HG03565 (cell line): Measurements from ENCODE around the gene P2RX6.

Experiments
- ATAC-seq: cut with Tn5 transposase; IDR thresholded peaks from one replicate; pipeline ENCODE4 v1.9.1; 2021; ENCODE audit warnings: mild to moderate bottlenecking, moderate library complexity; ENCODE audit not compliant: unreplicated experiment

P2RX6 gene

DNA sequence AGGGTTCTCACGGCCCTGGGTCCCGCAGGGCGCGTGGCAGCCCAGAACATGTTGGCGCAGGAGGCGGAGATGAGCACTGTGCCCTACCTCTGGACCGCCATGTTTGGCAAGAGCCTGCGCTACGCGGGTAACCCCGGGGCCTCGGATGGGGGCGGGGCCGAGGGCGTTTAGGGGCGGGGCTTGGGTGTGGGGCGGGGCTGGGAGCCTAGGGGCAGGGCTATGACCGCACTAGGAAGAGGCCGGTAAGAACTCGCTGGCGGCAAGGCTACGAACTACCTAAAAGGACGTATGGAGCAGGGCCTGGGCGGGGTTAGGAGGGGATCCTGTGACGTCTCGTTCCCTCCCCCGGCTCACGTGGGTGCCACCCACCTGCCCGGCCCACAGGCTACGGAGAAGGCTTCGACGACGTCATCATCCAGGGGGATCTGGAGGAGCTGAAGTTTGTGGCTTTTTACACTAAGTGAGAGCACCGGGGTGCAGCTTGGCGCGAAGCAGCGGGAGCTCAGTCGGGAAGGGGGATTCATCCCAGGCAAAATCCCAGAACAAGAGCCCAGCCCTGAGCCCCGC lies 35.6 kb upstream of the P2RX6 start:
- no peak for ATAC-seq

DNA sequence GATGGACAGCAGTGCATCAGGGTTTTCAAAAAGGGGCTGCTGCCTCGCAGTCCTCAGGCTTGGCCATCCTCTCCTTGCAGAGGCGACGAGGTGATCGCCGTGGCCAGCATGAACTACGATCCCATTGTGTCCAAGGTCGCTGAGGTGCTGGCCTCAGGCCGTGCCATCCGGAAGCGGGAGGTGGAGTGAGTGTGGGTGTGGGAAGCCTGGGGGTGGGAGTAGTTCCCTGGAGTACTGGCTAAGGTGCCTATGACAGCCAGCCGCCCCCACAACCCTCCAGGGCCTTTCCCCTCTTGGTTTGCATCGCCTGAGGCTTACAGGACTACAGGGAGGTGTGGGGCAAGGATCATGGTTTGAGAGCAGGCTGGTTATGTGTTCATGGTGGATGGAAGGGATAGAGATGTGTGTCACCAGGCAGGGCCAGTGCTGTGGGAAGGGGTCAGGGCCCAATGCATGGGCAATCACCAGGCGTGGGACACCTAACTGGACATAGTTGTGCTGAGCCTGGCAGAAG lies 35.0 kb upstream of the P2RX6 start:
- no peak for ATAC-seq

DNA sequence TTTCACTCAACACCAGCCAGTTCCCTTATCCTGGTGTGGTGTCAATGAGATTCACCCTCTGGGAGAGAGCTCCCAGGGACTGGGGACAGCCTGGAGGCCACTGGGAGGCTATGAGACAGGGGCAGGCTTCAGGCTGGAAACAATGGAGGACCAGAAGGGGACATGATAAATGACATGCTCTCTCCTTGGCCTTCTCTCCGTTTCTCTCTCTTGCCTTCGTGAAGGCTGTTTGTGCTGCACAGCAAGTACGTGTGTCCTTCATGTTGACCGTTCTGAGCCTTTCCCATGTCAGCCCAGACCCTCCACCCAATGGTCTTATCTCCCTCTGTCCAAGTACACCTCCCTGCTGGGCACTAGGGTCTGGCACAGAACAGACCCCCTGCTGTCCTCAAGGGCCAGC lies 34.4 kb upstream of the P2RX6 start:
- ATAC-seq, result no peak

DNA sequence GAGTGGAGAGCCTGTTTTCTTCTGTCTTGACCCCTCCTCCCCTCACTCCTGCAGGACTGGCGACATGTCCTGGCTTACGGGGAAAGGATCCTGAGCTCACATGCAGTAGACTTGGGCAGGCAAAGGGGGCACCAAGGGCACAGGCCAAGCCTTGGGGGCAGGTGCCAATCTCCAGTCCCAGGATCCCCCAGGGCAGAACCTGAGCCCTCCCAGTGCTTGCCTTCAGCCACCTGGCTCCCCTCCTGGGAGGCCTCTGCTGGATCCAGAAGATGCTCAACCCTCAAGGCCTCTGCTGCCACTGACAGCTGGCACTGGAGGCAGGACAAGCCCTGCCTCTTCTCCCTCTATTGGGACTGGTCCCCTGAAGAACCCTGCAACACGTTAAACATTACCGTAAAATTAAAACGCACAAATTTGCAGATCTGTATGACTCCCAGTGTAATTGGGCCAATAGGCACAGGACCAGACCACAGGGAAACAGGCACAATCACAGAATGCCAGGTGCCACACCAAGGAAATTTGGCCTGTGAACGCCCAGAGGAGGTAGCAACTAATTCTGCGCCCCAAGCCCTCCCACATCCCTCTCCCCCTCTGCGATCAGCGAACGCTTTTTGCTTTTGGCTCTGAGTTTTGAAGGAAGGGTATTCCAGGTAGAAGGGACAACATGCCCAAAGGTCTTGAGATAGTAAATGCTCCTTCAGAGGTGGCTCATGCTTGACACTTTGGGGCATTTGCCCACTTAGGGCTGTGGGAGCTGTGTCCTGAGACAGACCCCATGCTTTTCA lies 33.8 kb upstream of the P2RX6 start:
- ATAC-seq, result no peak

DNA sequence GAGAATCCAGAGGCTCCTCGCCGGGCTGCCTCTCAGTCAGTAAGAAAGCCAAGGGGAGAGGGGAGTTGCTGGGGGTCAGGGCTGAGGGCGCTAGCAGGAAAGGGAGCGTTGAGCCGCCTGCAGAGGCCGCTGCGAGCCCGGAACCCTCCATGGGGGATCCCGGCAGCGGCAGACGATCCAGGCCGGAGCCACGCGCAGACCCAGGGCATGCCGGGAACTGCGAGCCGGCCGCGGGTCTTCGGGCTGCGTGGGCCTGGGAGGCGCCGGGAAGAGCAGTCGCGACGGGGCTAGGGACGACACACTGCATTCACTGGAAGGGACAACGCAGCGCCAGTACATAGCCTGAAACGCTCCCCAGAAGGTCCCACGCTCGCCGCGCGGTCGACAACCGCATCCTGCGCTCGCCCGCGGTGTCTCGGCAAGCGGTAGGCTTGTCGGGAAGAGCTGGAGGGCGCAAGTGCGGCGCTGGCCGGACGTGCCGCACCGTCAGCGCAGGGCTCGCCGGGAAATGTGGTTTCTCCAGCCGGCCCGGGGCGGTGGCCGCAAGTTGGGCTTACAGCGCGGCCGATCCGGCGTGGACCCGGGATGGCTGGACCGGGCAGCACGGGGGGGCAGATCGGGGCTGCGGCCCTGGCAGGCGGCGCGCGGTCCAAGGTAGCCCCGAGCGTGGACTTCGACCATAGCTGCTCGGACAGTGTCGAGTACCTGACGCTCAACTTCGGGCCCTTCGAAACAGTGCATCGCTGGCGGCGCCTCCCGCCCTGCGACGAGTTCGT lies 33.0 kb upstream of the P2RX6 start, which contains the start of gene LZTR1:
TSS of gene LZTR1 (plus strand) at position 511 of the 776 bp plus-strand sequence. CDS start at position 586, 75 bp downstream.
- peak; percentile 73 for ATAC-seq

DNA sequence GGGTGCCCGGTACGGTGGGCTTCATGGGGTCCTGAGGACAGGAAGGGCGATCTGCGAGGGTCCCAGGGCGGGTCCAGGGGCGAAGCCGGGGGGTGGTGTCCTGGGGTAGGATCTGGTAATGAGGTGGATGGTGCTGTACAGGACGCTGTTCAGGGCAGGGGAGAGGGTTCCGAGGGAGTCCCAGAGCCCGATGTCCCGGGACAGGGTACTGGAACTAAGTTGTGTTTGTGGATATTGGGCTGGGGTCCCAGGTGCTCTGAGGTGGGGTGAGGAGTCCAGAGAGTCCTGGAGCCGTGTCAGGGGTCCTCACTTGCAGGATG lies 32.4 kb upstream of the P2RX6 start:
- no peak for ATAC-seq

DNA sequence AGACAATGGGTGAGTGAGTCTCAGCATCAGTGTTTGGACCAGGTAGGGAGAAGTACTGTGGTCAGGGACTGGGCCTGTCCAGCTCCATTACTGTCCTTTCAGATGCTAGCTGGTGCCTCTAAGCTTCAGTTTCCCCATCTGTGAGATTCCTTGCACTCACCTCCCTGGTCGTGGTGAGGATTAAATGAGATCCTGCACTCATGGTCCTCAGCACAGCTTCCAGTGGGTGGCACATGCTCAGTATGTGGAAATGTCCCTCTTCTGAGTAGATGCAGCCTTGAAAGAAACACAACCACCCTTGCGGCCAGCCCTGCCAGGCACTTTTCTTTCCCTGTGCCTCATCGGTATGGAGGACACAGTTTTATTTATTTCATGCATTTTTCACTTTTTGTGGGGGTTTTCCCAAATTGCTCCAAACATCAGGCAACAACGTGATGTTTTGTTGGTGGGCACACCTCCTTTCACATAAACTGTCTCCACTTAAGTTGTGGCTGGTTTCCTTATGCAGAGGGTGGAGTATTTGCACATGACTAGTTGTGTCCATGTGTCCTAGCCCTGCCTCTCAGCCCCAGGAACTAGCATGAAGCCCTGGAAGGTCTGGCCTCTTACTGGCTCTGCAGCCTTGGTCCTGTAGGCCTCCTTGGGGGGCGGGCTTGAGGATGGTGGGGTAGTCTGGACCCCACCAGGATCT lies 31.7 kb upstream of the P2RX6 start:
- no peak for ATAC-seq

DNA sequence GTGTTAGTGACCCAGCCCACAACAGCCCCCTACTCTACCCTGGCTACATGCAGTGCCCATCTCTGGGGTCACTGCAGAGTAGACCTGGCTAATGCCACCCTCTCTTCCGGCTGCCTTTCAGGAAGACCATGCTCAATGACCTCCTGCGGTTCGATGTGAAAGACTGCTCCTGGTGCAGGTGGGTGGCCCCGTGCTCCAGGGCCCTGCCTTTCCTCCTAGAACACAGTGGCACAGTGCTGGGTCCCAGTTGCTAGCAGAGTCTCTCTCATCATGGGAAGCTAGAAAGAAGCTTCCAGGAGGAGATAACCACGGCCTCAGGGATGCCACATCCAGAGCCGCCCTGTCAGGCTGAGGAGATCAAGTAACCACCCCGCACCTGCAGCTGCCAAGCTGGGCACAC lies 29.2 kb upstream of the P2RX6 start:
- no peak for ATAC-seq

DNA sequence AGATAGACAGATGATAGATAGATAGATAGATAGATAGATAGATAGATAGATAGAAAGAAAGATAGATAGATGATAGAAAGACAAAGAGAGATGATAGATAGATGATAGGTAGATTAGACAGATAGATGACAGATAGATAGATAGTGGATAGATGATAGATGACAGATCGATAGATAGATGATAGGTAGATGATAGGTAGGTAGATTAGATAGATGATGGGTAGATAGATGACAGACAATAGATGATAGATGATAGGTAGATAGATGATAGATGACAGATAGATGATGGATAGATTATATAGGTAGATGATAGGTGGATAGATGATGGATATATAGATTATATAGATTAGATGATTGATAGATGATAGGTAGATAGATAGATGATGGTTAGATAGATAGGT lies 28.6 kb upstream of the P2RX6 start:
- ATAC-seq, result no peak

DNA sequence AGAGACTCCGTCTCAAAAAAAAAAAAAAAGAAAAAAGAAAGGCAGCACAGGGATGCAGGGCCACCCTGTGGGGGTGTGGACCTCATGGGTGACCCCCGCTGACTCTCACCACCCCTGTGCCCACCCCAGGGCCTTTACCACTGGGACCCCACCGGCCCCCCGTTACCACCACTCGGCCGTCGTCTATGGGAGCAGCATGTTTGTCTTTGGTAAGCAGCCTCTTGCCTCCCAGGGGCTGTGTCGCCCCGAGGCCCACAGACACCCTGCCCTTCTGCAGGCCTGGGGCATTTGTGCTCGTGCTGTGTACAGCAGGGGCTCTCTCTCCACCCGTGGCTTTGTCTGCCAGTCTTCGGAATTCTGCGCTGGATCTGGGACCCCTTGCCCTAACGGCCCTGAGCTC lies 27.6 kb upstream of the P2RX6 start:
- no peak for ATAC-seq

DNA sequence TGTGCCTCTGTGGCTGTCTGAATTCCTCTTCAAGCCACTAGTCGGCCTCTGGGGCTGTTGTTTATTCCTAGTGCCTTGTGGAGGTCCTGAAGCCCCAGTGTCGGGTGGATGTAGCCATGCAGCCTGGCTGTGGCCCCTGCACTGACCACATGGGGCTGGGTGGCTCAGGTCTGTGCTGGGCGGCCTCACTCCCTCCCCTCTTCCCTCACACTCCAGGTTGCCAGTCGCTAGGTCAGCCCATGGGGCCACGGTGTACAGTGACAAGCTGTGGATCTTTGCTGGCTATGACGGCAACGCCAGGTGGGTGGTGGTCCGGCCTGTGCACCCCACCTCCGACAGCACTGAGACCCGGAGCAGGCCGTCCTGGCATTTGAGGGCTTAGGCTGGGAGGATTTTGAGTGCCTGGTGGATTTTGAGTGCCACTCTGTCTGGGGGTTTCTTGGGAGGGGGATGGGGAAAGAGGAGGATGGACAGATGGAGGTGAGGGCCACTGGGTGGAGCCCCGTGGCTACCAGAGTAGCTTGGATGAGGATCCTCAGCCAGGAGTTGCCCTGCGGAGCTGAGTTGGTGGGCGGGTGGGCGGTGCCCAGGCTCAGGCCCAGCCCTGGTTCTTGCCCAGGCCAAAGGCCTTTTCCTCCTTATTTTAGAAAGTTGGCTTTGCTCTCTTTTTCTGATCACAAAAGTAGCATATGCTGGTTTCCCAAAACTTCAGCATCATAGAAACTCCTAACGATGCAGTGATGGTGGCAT lies 26.2 kb upstream of the P2RX6 start:
- ATAC-seq, result no peak

DNA sequence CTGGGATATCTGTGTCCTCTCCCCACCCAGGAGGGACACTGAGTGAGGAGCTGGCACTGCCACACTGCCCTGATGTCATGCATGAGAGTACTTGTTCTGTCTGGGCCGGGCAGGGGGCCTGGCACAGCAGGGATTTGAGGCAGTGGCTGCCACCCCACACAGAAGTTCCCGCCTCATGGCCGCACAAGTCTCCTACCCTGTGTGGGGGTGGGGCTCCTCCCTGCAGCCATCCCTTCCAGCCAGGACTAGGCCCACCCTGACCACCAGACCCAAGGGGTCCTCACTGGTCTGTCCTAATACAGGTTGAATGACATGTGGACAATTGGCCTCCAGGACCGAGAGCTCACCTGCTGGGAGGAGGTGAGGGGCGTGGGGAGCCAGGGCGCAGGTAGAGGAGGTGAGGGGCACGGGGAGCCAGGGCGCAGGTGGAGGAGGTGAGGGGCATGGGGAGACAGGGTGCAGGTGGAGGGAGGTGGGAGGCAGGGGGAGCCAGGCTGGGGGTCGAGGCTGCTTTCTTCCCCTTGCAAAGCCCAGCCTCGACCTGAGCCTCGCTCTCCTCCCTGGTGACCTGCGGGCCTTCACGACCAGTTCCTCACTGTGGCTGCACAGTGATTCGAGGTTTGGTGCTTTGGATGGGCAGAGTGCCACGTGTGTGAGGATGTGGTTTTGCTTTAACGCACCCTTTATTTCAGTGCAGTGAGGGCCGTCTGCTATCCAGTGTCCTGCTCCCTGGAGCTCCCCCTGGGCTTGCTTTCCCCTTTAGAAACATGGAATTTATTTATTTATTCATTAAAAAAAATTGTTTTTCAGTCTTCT lies 25.4 kb upstream of the P2RX6 start:
- no peak for ATAC-seq

DNA sequence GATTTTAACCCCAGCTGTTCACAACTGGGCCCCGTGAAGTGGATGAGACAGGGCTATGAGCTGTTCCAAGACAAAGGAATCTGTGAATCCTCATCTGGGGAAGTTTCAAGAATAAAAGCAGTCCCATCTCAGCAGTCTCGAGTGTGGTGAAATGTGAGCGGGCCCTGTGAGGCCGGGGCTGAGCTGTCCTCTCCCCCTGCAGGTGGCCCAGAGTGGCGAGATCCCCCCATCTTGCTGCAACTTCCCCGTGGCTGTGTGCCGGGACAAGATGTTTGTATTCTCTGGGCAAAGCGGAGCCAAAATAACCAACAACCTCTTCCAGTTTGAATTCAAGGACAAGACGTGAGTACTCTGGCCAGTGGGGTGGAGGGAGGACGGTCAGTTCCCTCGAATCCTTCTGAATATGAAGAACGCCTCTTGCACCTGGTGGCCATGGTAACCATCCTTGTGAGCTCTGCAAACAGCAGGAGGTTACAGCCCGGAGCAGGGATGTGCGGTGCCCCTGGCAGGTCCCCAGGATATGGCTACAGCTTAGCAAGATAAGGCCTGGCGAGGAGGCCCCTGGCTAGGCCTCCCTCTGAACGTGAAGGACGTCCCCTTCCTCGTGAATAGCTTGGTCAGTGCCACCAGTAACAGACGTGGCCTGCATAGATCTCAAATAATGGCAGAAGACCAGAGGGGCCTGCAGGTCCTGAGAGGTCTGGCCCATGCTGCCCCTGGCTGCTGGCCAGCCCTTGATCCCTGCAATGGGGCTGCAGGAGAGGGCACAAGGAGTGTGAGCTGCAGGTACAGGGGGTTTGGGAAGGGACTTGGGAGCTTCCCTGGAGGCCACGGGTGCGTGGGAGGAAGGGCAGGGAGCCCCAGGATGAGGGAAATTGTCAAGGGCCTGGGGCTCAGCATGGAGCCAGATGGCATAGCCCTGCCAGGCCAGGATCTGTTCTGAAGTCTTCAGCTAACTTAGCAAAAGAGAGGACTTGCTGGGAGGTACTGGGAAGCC lies 24.5 kb upstream of the P2RX6 start:
- no peak for ATAC-seq

DNA sequence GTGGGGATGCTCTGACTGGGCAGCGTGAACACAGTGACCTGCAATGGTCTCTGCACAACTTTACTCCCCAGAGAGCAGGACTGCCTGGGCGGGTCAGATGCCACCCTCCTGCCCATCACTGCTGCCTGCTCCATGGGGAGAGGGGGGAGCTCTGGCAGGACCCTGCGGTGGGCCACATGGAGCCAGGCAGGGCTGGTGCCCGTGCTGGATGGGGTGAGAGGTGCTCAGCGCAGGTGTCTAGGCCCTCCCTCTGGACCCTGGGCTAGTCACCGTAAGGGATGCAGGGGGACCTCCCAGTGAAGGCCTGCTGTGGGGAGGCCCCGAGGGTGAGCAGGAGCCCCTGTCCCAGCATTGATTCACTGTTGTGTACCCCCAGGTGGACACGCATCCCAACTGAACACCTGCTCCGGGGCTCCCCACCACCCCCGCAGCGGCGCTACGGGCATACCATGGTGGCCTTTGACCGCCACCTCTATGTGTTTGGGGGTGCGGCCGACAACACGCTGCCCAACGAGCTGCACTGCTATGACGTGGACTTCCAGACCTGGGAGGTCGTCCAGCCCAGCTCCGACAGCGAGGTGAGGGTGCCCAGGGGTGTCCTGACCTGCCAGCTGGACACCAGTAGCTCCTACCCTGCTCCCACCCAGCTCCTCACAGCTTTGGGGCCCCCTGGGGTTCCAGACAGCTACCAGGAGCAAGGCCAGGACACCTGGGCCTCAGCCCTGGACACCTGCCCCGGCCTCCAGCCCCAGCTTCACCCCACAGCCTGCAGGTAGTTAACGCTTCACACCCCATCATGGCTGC lies 23.5 kb upstream of the P2RX6 start:
- ATAC-seq, result no peak

DNA sequence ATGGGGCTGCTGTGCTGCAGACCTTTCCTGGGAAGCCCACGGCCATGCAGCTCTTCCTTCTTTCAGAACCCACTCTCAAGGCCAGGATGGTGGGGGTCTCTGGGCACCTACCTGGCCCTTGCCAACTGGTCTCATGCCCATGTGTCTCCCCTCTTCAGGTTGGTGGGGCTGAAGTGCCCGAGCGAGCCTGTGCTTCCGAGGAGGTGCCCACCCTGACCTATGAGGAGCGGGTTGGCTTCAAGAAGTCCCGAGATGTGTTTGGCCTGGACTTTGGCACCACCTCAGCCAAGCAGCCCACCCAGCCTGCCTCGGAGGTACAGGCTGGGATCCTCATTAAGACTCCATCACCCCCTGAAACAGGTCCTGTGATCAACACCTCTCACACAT lies 22.9 kb upstream of the P2RX6 start:
- ATAC-seq, result no peak

DNA sequence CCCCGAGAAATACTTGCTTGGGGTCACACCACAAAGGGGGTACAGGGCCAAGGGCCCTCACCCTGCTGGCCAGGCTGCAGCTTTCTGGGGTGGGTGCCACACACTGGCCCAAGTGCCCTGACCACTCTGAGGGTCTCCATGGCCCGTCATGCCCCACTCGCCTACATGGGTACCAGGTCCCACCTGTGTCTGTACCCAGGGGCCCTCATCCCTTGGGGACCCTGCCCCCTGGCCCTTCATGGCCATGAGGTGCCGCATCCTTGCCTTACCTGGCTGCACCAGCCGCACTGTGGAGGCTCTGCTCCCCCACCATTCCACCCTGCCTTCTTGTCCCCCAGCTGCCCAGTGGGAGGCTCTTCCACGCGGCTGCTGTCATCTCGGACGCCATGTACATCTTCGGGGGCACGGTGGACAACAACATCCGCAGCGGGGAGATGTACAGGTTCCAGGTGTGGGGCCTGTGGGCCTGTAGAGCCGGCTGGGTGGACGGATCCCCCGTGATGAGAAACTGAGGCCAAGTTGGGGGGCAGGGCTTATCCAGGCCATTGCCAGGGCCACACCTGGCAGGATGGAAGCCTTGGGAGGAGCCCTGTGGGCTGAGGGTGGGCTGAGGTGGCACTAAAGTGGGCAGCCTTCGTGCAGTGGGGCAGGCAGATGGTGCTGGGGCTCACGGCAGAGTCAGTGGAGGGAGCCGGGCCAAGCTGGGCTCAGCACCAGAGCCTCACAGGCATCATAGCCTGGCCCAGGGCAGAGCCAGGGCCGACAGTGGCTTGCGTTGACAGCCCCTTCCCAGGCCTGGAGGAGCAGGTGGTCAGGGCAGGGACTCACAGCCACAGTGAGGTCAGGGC lies 22.3 kb upstream of the P2RX6 start:
- ATAC-seq, result no peak
